Glomerular endothelial cell (primary cell): ENCODE results near the gene FMN1. TPM values are rescaled to one million over a fixed set of nuclear protein-coding genes. Genes with fewer than 3 reads are reported as not detected.

ENCODE experiments used
- DNase-seq: peaks from one replicate; pipeline ENCODE4 v3.0.0-alpha.2; 2011; ENCODE audit warnings: low read depth, low spot score; ENCODE audit errors: extremely low read depth
- total RNA-seq: library from RNA; depleted of rRNA; stranded (reverse); fragments of >200 nt; gene quantifications from 2 replicates; pipeline ENCODE4 v1.2.3, GENCODE V29; 2015

FMN1 gene
- total RNA-seq, 1 donor from 2014 or later = 0.58 TPM

GRCh38 chr15:33155691-33156420 lies 38.7 kb downstream of the FMN1 start:
- DNase-seq = no peak

GRCh38 chr15:33154351-33155166 lies 40.0 kb downstream of the FMN1 start:
- no peak for DNase-seq

- DNase-seq = no peak
Observed at GRCh38 chr15:33153548-33153947, 41.0 kb downstream of the FMN1 start.

- DNase-seq = no peak
Observed at GRCh38 chr15:33152502-33153109, 41.9 kb downstream of the FMN1 start.

- DNase-seq = no peak
Observed at GRCh38 chr15:33150971-33151370, 43.5 kb downstream of the FMN1 start.

- DNase-seq = no peak
Observed at GRCh38 chr15:33150431-33150941, 44.0 kb downstream of the FMN1 start.

- no peak for DNase-seq
Observed at GRCh38 chr15:33149919-33150318, 44.6 kb downstream of the FMN1 start.

- no peak for DNase-seq
Observed at GRCh38 chr15:33148129-33148751, 46.3 kb downstream of the FMN1 start.

- no peak for DNase-seq
Observed at GRCh38 chr15:33146051-33146450, 48.5 kb downstream of the FMN1 start.

- DNase-seq = no peak
Observed at GRCh38 chr15:33145447-33145846, 49.1 kb downstream of the FMN1 start.

GRCh38 chr15:33142708-33143107 lies 51.8 kb downstream of the FMN1 start:
- no peak for DNase-seq

GRCh38 chr15:33138000-33138399 lies 56.5 kb downstream of the FMN1 start:
- DNase-seq = no peak

- no peak for DNase-seq
Observed at GRCh38 chr15:33137101-33137500, 57.4 kb downstream of the FMN1 start.

- DNase-seq = no peak
Observed at GRCh38 chr15:33136353-33136752, 58.2 kb downstream of the FMN1 start.

GRCh38 chr15:33135355-33135781 lies 59.1 kb downstream of the FMN1 start:
- DNase-seq = no peak

GRCh38 chr15:33132722-33133345 lies 61.7 kb downstream of the FMN1 start:
- peak; percentile 54 for DNase-seq

- DNase-seq = no peak
Observed at GRCh38 chr15:33132233-33132580, 62.3 kb downstream of the FMN1 start.

- DNase-seq = no peak
Observed at GRCh38 chr15:33131552-33132232, 62.8 kb downstream of the FMN1 start.

GRCh38 chr15:33126559-33127290 lies 67.8 kb downstream of the FMN1 start:
- DNase-seq = peak; percentile 78
